K562 (cell line): ENCODE results near the gene CTIF. TPM values are rescaled to one million over a fixed set of nuclear protein-coding genes. Genes with fewer than 3 reads are reported as not detected.

Source experiments
- BRD4 ChIP-seq: fragments of 200-600 bp; sonication (generic); IDR thresholded peaks from 2 replicates; pipeline ENCODE4 v1.6.1; 2017; ENCODE audit warnings: inconsistent platforms
- CHD7 ChIP-seq: fragments of 200-600 bp; sonication (generic); IDR thresholded peaks from one replicate; pipeline ENCODE4 v1.6.1; 2012; ENCODE audit warnings: mild to moderate bottlenecking, low read depth, low read length, inconsistent platforms
- FOSL1 ChIP-seq: fragments of 200-800 bp; sonication (Bioruptor generic); conservative IDR thresholded peaks from 2 replicates; pipeline ENCODE4 v1.6.1; 2016; ENCODE audit warnings: missing genetic modification characterization, missing compliant biosample characterization
- GABPA ChIP-seq: fragments of 200-800 bp; sonication (Bioruptor generic); conservative IDR thresholded peaks from 2 replicates; pipeline ENCODE4 v1.6.1; 2016; ENCODE audit warnings: low read depth, missing genetic modification characterization, missing compliant biosample characterization
- GATAD2B ChIP-seq: fragments of 450-650 bp; IDR thresholded peaks from 2 replicates; pipeline ENCODE4 v1.6.1; 2017; ENCODE audit warnings: mild to moderate bottlenecking, borderline replicate concordance
- HDAC3 ChIP-seq: fragments of 450-650 bp; IDR thresholded peaks from 2 replicates; pipeline ENCODE4 v1.6.1; 2018; ENCODE audit warnings: borderline replicate concordance, mild to moderate bottlenecking, moderate library complexity; ENCODE audit not compliant: partially characterized antibody
- KAT7 ChIP-seq: sonication (generic); formaldehyde crosslinking; IDR thresholded peaks from 2 replicates; pipeline ENCODE4 v1.8.0; 2022; ENCODE audit warnings: missing genetic modification reagents, mild to moderate bottlenecking, borderline replicate concordance
- KLF16 ChIP-seq: IDR thresholded peaks from 2 replicates; pipeline ENCODE4 v1.6.1; 2016; ENCODE audit warnings: antibody characterized with exemption
- NEUROD1 ChIP-seq: fragments of 150-350 bp; IDR thresholded peaks from 2 replicates; pipeline ENCODE4 v1.6.1; 2014; ENCODE audit warnings: borderline replicate concordance, low read length, low read depth; ENCODE audit not compliant: partially characterized antibody
- SMAD2 ChIP-seq: fragments of 150-350 bp; IDR thresholded peaks from 2 replicates; pipeline ENCODE4 v1.6.1; 2014; ENCODE audit warnings: low read depth, mild to moderate bottlenecking, low read length
- TOE1 ChIP-seq, 2 experiments: fragments of 450-650 bp in 1 of 2; sonication (generic) in 1 of 2; formaldehyde crosslinking in 1 of 2; IDR thresholded peaks; 2 replicates each; pipeline versions ENCODE4 v1.7.1 to v1.8.0; 2016 to 2022; ENCODE audit warnings: borderline replicate concordance in 2 of 2, mild to moderate bottlenecking in 2 of 2, antibody characterized with exemption in 1 of 2, inconsistent platforms in 1 of 2, low read depth in 1 of 2, missing genetic modification reagents in 1 of 2, moderate library complexity in 1 of 2
- ZBTB43 ChIP-seq: sonication (generic); formaldehyde crosslinking; IDR thresholded peaks from 2 replicates; pipeline ENCODE4 v1.8.0; 2023; ENCODE audit warnings: mild to moderate bottlenecking, missing genetic modification reagents
- ZNF280B ChIP-seq: fragments of 250-450 bp; sonication (Bioruptor Pico); IDR thresholded peaks from 2 replicates; pipeline ENCODE4 v1.5.1; 2021; ENCODE audit warnings: mild to moderate bottlenecking
- polyA plus RNA-seq, 8 experiments: library from polyadenylated mRNA; depleted of rRNA in 4 of 8; stranded (reverse) in 5 of 8; unstranded in 3 of 8; fragments of >200 nt; fragmentation: Nextera tagmentation in 2 of 8; fragmentation: Illumina TruSeq in 1 of 8; extraction: Ambion mirVana in 2 of 8; extraction: Trizol in 1 of 8; gene quantifications; 2 replicates each; pipeline versions ENCODE4 v1.2.1 to v1.2.3, GENCODE V29; 2011 to 2014; ENCODE audit warnings: inconsistent platforms in 1 of 8, missing spikeins in 1 of 8
- total RNA-seq, 7 experiments: library from RNA; depleted of rRNA in 6 of 7; stranded (reverse); fragments of >200 nt in 6 of 7; fragmentation: Illumina TruSeq in 2 of 7; extraction: Trizol in 2 of 7; gene quantifications; 2 replicates each; pipeline versions ENCODE4 v1.2.1 to v1.2.3, GENCODE V29; 2011 to 2021; ENCODE audit warnings: low replicate concordance in 1 of 7

Gene CTIF
- total and polyA plus RNA-seq, 9 of the 15 experiments (the other 6 are each of a cell fraction or from before 2014, with no cell fraction given), result 0.17 to 11.5 (median 2.2) TPM

- TF ChIP-seq CHD7 (no peak), BRD4 (no peak), TOE1 (IDR thresholded peaks at IDR 0.05; ENCODE audit: borderline replicate concordance) (no peak), TOE1 (CRISPR knock-in tag; IDR thresholded peaks at IDR 0.05; ENCODE audit: borderline replicate concordance, low read depth) (no peak), ZNF280B (no peak), KLF16 (no peak), GABPA (tag) (peak; percentile 74), GATAD2B (no peak), KAT7 (CRISPR knock-in tag) (no peak), NEUROD1 (no peak), FOSL1 (peak; percentile 80), ZBTB43 (CRISPR knock-in tag) (no peak), SMAD2 (no peak), HDAC3 (no peak)
Measured at GRCh38 chr18:48728204-48728833, 189.5 kb downstream of the CTIF start (continued).
